Urothelium cell line (cell line): ENCODE data around the gene CCDC85B.

Experiments
- DNase-seq: peaks from one replicate; pipeline ENCODE4 v3.0.0; 2011; ENCODE audit warnings: low spot score, mixed read lengths
- FAIRE-seq: peaks from 2 replicates; lab custom pipeline; 2011; peaks lifted over from hg19 to GRCh38; lab: Jason Lieb, UNC

CCDC85B gene

GRCh38 chr11:65925397-65925796, 34.9 kb downstream of the CCDC85B start:
- FAIRE-seq (no peak), DNase-seq (no peak)

GRCh38 chr11:65927904-65928397, 37.5 kb downstream of the CCDC85B start:
- no peak for DNase-seq
- no peak for FAIRE-seq

GRCh38 chr11:65928667-65929066, 38.2 kb downstream of the CCDC85B start:
- FAIRE-seq (no peak), DNase-seq (no peak)

- FAIRE-seq (no peak), DNase-seq (no peak)
Measured at GRCh38 chr11:65931773-65932557, 41.5 kb downstream of the CCDC85B start.

GRCh38 chr11:65932558-65932919, 42.1 kb downstream of the CCDC85B start:
- no peak for FAIRE-seq

GRCh38 chr11:65934014-65934413, 43.5 kb downstream of the CCDC85B start:
- no peak for DNase-seq
- no peak for FAIRE-seq

More at GRCh38 chr11:65932558-65932919, 42.1 kb downstream of the CCDC85B start:
- no peak for DNase-seq

GRCh38 chr11:65937766-65938165, 47.3 kb downstream of the CCDC85B start:
- FAIRE-seq (no peak), DNase-seq (no peak)
